H1 (cell line): ENCODE results near the gene CORO2B. TPM values are rescaled to one million over a fixed set of nuclear protein-coding genes. Genes with fewer than 3 reads are reported as not detected.

Experiments
- CTCF ChIA-PET: fragments of 300-600 bp; sonication (Branson Sonifier 250); formaldehyde crosslinking; loops from one replicate; lab custom pipeline; 2021; ENCODE audit not compliant: partially characterized antibody; lab: Charles Lee
- POLR2A ChIA-PET: fragments of 300-600 bp; sonication (Branson Sonifier 250); formaldehyde crosslinking; loops from one replicate; lab custom pipeline; 2021; ENCODE audit warnings: inconsistent platforms; ENCODE audit not compliant: partially characterized antibody; lab: Charles Lee
- DNase-seq, 2 experiments: peaks; one replicate each; pipeline versions ENCODE4 v3.0.0 to v3.0.0-alpha.2; 2010 to 2022; ENCODE audit warnings: low spot score in 2 of 2, low read depth in 1 of 2, mixed read lengths in 1 of 2
- FAIRE-seq: peaks from 2 replicates; lab custom pipeline; 2011; peaks lifted over from hg19 to GRCh38; lab: Jason Lieb, UNC
- H2AFZ ChIP-seq: 2 replicates; pipeline ENCODE4 v1.8.1; 2012; ENCODE audit warnings: low read length, inconsistent platforms
- H2AK5ac ChIP-seq: 2 replicates; pipeline ENCODE4 v1.6.1; 2013; ENCODE audit warnings: low read depth, low read length
- H2BK120ac ChIP-seq: replicated peaks from 2 replicates; pipeline ENCODE3; 2013; ENCODE audit warnings: low read depth, low read length, inconsistent platforms
- H2BK12ac ChIP-seq: 2 replicates; pipeline ENCODE4 v1.6.1; 2013; ENCODE audit warnings: low read depth, low read length
- H2BK15ac ChIP-seq: 2 replicates; pipeline ENCODE4 v1.6.1; 2013; ENCODE audit warnings: low read length
- H2BK20ac ChIP-seq: 2 replicates; pipeline ENCODE4 v1.6.1; 2013; ENCODE audit warnings: low read length
- H2BK5ac ChIP-seq: 2 replicates; pipeline ENCODE4 v1.6.1; 2013; ENCODE audit warnings: low read depth, low read length
- H3K14ac ChIP-seq: 2 replicates; pipeline ENCODE4 v1.6.1; 2013; ENCODE audit warnings: inconsistent platforms; ENCODE audit not compliant: insufficient read length
- H3K18ac ChIP-seq: 2 replicates; pipeline ENCODE4 v1.6.1; 2013; ENCODE audit warnings: low read length; ENCODE audit errors: extremely low read depth
- H3K23ac ChIP-seq: 2 replicates; pipeline ENCODE4 v1.6.1; 2013; ENCODE audit warnings: inconsistent platforms; ENCODE audit not compliant: insufficient read length
- H3K23me2 ChIP-seq: 2 replicates; pipeline ENCODE4 v1.6.1; 2013; ENCODE audit warnings: low read depth, low read length
- H3K27ac ChIP-seq: 2 replicates; pipeline ENCODE4 v1.6.1; 2011; ENCODE audit warnings: low read depth, low read length, inconsistent platforms
- H3K27me3 ChIP-seq, 4 experiments: replicated peaks in 1 of 4; 1 replicate in 1 of 4; 2 replicates in 3 of 4; pipeline versions ENCODE4 v1.6.1 to v1.8.1; 2011 to 2013; ENCODE audit warnings: low read length in 3 of 4, mild to moderate bottlenecking in 3 of 4, inconsistent platforms in 2 of 4, mixed read lengths in 2 of 4, moderate library complexity in 1 of 4; ENCODE audit not compliant: control insufficient read depth in 3 of 4, insufficient read depth in 3 of 4; ENCODE audit errors: extremely low read depth in 1 of 4
- H3K36me3 ChIP-seq, 4 experiments: 2 replicates each; pipeline versions ENCODE4 v1.6.1 to v1.8.1; 2011 to 2013; ENCODE audit warnings: mild to moderate bottlenecking in 4 of 4, low read length in 3 of 4, moderate library complexity in 2 of 4, control low read depth in 1 of 4, inconsistent platforms in 1 of 4; ENCODE audit not compliant: insufficient read depth in 4 of 4, control insufficient read depth in 2 of 4
- H3K4ac ChIP-seq: replicated peaks from 2 replicates; pipeline ENCODE3; 2013; ENCODE audit warnings: low read length, low read depth, mixed read lengths, inconsistent platforms; ENCODE audit not compliant: insufficient read length
- H3K4me1 ChIP-seq, 4 experiments: replicated peaks in 1 of 4; 1 replicate in 1 of 4; 2 replicates in 3 of 4; pipeline versions ENCODE4 v1.6.1 to v1.8.1; 2011 to 2013; ENCODE audit warnings: low read length in 3 of 4, inconsistent platforms in 2 of 4, mixed read lengths in 1 of 4; ENCODE audit not compliant: insufficient read depth in 4 of 4, control insufficient read depth in 3 of 4
- H3K4me2 ChIP-seq, 2 experiments: 2 replicates each; pipeline versions ENCODE4 v1.6.1 to v1.8.1; 2011 to 2013; ENCODE audit warnings: low read depth in 2 of 2, low read length in 2 of 2, control low read depth in 1 of 2, inconsistent platforms in 1 of 2, mild to moderate bottlenecking in 1 of 2; ENCODE audit not compliant: insufficient read depth in 1 of 2
- H3K4me3 ChIP-seq, 4 experiments: fragments of 200-600, 300-600 bp in 1 of 4; sonication (generic), shearing (Covaris generic), sonication (Bioruptor Twin) in 1 of 4; 2 replicates each; pipeline versions ENCODE4 v1.5.1 to v1.8.1; 2011 to 2016; ENCODE audit warnings: low read length in 4 of 4, low read depth in 3 of 4, control low read depth in 2 of 4, inconsistent platforms in 2 of 4, mild to moderate bottlenecking in 2 of 4, mixed read lengths in 1 of 4, moderate library complexity in 1 of 4; ENCODE audit not compliant: insufficient read depth in 2 of 4; ENCODE audit errors: extremely low read depth in 1 of 4
- H3K56ac ChIP-seq: replicated peaks from 2 replicates; pipeline ENCODE3; 2013; ENCODE audit warnings: low read depth, mild to moderate bottlenecking, mixed read lengths, low read length, inconsistent platforms; ENCODE audit not compliant: insufficient read length
- H3K79me1 ChIP-seq: 2 replicates; pipeline ENCODE4 v1.6.1; 2013; ENCODE audit warnings: low read depth, low read length, control low read depth
- H3K79me2 ChIP-seq, 2 experiments: 2 replicates each; pipeline versions ENCODE4 v1.6.1 to v1.8.1; 2012 to 2013; ENCODE audit warnings: low read length in 2 of 2, mild to moderate bottlenecking in 2 of 2, inconsistent platforms in 1 of 2; ENCODE audit not compliant: insufficient read depth in 2 of 2, control insufficient read depth in 1 of 2
- H3K9ac ChIP-seq, 4 experiments: replicated peaks in 1 of 4; 1 replicate in 1 of 4; 2 replicates in 3 of 4; pipeline versions ENCODE4 v1.6.1 to v1.8.1; 2011 to 2013; ENCODE audit warnings: low read depth in 3 of 4, low read length in 3 of 4, control low read depth in 2 of 4, mild to moderate bottlenecking in 2 of 4, moderate library complexity in 2 of 4, inconsistent platforms in 1 of 4; ENCODE audit errors: extremely low read depth in 1 of 4
- H3K9me3 ChIP-seq, 2 experiments: 2 replicates each; pipeline versions ENCODE4 v1.6.1 to v1.8.1; 2012 to 2013; ENCODE audit warnings: mild to moderate bottlenecking in 2 of 2, moderate library complexity in 2 of 2, control low read depth in 1 of 2, inconsistent platforms in 1 of 2, low read depth in 1 of 2, low read length in 1 of 2, mixed read lengths in 1 of 2; ENCODE audit not compliant: insufficient read depth in 2 of 2
- H4K20me1 ChIP-seq, 2 experiments: replicated peaks in 1 of 2; 2 replicates each; pipeline versions ENCODE3 to v1.8.1; 2011 to 2013; ENCODE audit warnings: inconsistent platforms in 2 of 2, low read length in 2 of 2, mild to moderate bottlenecking in 1 of 2; ENCODE audit not compliant: insufficient read depth in 2 of 2, control insufficient read depth in 1 of 2
- H4K5ac ChIP-seq: 2 replicates; pipeline ENCODE4 v1.6.1; 2013; ENCODE audit warnings: low read length, low read depth, mixed read lengths, inconsistent platforms; ENCODE audit not compliant: insufficient read length
- H4K8ac ChIP-seq: 2 replicates; pipeline ENCODE4 v1.8.0; 2013; ENCODE audit warnings: mild to moderate bottlenecking, moderate library complexity, low read length, inconsistent platforms; ENCODE audit not compliant: insufficient read depth; ENCODE audit errors: extremely low read depth
- H4K91ac ChIP-seq: replicated peaks from 2 replicates; pipeline ENCODE3; 2013; ENCODE audit warnings: low read length, mixed read lengths, inconsistent platforms; ENCODE audit not compliant: insufficient read length
- SP2 ChIP-seq: IDR thresholded peaks from 2 replicates; pipeline ENCODE4 v1.6.1; 2012; ENCODE audit warnings: mild to moderate bottlenecking, low read length, inconsistent platforms
- TCF12 ChIP-seq: IDR thresholded peaks from 2 replicates; pipeline ENCODE4 v1.6.1; 2011; ENCODE audit warnings: low read depth, mild to moderate bottlenecking, low read length
- WGBS, 2 experiments: shearing (Covaris generic) in 1 of 2; methylation state at CpG; one replicate each; pipeline versions ENCODE4 v1.1.6 to v1.1.7; 2013 to 2015; ENCODE audit warnings: low lambda C conversion rate in 2 of 2, mixed read lengths in 2 of 2, inconsistent platforms in 1 of 2, low coverage in 1 of 2, missing lambda C conversion rate in 1 of 2; ENCODE audit not compliant: insufficient replicate concordance in 2 of 2, insufficient coverage in 1 of 2, insufficient read length in 1 of 2; ENCODE audit errors: extremely low coverage in 1 of 2, missing lambda C conversion rate in 1 of 2; 5-methylcytosine and 5-hydroxymethylcytosine counted together
- polyA plus RNA-seq, 7 experiments: library from polyadenylated mRNA; depleted of rRNA in 3 of 7; stranded (reverse) in 5 of 7; unstranded in 2 of 7; fragments of >200 nt in 5 of 7; fragments of 200-250 nt in 2 of 7; gene quantifications; 1 replicate in 5 of 7; 2 replicates in 1 of 7; 4 replicates in 1 of 7; pipeline versions ENCODE4 v1.2.1 to v1.2.3, GENCODE V29; 2011 to 2013; ENCODE audit warnings: missing spikeins in 2 of 7, mixed read lengths in 2 of 7
- total RNA-seq: library from RNA; stranded (reverse); fragmentation: NEBNext Ultra II Directional; extraction: Animal tissue kit (Norgen Biotek cat#: 25700); gene quantifications from 2 replicates; pipeline ENCODE4 v1.2.1, GENCODE V29; 2021

The CORO2B gene
- total and polyA plus RNA-seq, 2 of the 8 experiments (the other 6 are each of a cell fraction or from before 2014, with no cell fraction given): 3.4 to 6.7 TPM

DNA sequence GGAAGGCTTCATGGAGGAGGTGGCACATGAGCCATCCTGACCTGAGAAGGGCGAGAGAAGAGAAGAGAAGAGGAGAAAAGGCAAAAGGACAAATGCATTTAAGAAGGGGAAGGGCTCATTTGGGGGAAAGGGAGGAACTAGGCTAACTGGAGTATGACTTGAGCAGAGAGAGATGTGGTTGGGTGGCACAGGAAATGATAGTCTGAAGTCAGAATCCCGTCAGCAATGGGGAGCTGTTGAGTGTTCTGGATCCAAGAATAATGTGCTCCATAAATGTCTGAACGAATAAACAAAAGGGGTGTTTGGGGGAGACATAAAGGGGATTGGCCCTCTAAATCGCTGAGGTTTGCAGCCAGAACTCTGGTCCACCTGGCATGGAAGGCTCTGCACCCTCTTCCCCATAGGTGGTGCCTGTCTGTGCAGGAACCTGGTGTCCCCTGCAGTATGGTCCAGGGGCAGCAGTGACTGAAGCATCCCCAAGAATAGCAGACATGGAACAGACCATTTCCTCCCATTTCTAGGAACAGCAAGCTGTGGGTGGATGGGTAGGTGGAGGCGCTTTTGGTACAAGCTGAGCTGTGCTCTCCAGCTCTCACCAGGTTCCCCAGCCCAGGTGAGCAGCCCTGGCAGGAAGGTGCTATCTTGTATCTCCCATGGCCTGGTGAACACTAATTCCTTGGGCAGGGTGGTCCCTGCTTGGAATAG, 15.2 kb downstream of the CORO2B start:
- Histone ChIP-seq H3K79me1 (no peaks in the 10 kb centered on the region), H3K27me3 (no peaks in the 10 kb centered on the region), H3K14ac (no peak overlapping the region), H3K23me2 (no peaks in the 10 kb centered on the region), H2BK5ac (no peak overlapping the region), H3K9me3 (no peaks in the 10 kb centered on the region), H4K5ac (no peak overlapping the region), H4K8ac (no peak overlapping the region), H3K27ac (no peak overlapping the region), H4K91ac (peak overlapping the region; percentile 53), H3K23ac (no peak overlapping the region), H3K56ac (no peak overlapping the region), H4K20me1 (no peaks in the 10 kb centered on the region), H2BK20ac (no peak overlapping the region), H2BK12ac (no peak overlapping the region), H2BK120ac (no peak overlapping the region), H3K36me3 (no peaks in the 10 kb centered on the region), H3K4me1 (peaks cover under 1 to 21% (median 5%) of the 10 kb centered on the region in 4 experiments), H3K4me3 (no peak overlapping the region), H3K4me2 (no peak overlapping the region), H3K9ac (no peak overlapping the region), H2BK15ac (no peak overlapping the region), H2AK5ac (0 out of 2 replicates have a peak overlapping the region, but pooled peaks have one; percentile 58), H2AFZ (no peak overlapping the region), H3K18ac (no peak overlapping the region; the same call in 1 of the 2 replicates), H3K79me2 (no peaks in the 10 kb centered on the region), H3K4ac (no peak overlapping the region)
- FAIRE-seq (no peak), DNase-seq (no peak)
- CTCF ChIA-PET: interaction anchor here (1.0 to 2.8 kb wide), 6 partner anchors 12 to 79 kb away, joined by 3 to 12 read pairs (median 6); no protein-coding TSS in a partner anchor
- WGBS, 2 experiments: 93% methylated on average over 5 of the region's 5 CpGs; no CpG with 5 or more reads in 1 of the 2 experiments
- POLR2A ChIA-PET: no interaction called here
- TF ChIP-seq TCF12: no peak
- no peak for TF ChIP-seq SP2
